ENCODE measurements around the gene ECI2.

GRCh38 chr6:4179960-4180651 lies 44.7 kb upstream of the ECI2 start:
- TF ChIP-seq POLR2A (IDR thresholded peaks at IDR 0.05) = no peak
- TF ChIP-seq, protein P1, sequence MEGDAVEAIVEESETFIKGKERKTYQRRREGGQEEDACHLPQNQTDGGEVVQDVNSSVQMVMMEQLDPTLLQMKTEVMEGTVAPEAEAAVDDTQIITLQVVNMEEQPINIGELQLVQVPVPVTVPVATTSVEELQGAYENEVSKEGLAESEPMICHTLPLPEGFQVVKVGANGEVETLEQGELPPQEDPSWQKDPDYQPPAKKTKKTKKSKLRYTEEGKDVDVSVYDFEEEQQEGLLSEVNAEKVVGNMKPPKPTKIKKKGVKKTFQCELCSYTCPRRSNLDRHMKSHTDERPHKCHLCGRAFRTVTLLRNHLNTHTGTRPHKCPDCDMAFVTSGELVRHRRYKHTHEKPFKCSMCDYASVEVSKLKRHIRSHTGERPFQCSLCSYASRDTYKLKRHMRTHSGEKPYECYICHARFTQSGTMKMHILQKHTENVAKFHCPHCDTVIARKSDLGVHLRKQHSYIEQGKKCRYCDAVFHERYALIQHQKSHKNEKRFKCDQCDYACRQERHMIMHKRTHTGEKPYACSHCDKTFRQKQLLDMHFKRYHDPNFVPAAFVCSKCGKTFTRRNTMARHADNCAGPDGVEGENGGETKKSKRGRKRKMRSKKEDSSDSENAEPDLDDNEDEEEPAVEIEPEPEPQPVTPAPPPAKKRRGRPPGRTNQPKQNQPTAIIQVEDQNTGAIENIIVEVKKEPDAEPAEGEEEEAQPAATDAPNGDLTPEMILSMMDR (IDR thresholded peaks at IDR 0.05) = no peak

All from breast epithelium (tissue), 3 donors.